ENCODE results near the gene R3HDM2.
"Not testable (repeated sequence)": the region's sequence is repeated elsewhere in the genome, so short reads cannot be mapped to it uniquely, and the experiment has no call there.

Gene R3HDM2

GRCh38 chr12:57332646-57333312, 98.1 kb downstream of the R3HDM2 start:
- DNase-seq (ENCODE audit: low read depth, low spot score): no peak

- no peak for DNase-seq (ENCODE audit: low read depth, low spot score)
Measured at GRCh38 chr12:57330992-57331391, 99.9 kb downstream of the R3HDM2 start.

DNA sequence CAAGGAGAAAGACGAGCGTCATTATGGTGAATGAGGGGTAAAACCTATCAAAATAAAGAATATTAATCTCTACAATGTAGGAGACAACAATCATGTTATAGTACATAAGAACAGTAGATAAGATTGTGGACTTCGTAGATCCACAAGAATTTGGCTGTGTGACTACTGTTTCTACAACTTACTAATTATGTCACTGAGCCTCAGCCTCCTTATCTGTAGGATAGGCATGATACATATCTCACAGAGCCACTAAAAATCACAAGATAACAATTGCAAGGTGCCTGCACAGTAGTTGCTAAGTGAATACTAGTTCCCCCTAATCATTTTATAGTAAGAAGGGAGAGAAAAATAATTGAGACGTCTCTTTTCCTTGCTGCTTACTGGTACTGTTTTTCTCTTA, 101.6 kb downstream of the R3HDM2 start:
- no peak for DNase-seq (ENCODE audit: low read depth, low spot score)

DNA sequence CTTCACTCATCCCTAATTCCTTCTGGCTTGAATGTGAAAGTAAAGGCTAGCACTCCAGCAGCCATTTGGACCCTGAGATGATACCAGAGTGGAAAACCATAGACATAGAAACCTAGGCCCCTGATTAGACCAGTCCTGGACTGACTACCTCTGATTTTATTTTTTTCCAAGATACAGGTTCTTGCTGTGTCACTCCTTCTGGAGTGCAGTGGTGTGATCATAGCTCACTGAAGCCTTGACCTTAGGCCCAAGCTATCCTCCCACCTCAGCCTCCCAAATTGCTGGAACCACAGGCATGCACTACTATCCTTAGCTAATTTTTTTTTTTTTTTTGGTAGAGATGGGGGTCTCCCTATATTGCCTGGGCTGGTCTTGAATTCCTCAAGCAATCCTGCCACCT, 105.4 kb downstream of the R3HDM2 start:
- DNase-seq (ENCODE audit: low read depth, low spot score): no peak

DNA sequence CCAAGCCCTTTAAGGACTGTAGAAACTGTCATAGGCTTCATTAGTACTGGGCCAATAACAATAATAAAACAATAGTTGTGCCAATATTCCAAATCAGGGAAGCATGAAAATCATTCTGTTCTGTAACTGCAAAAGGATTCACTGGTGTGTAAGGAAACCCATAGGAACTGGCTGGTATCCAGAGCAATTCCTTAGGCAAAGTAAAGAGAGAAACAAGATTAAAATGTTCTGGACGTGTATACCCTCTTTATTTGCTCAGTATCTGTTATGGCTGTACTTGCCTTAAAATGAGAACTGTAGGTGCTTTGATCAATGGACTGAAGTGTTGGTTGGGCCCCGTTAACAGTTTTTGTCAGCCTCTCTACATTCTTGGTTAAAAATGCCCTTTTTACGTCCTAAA, 107.4 kb downstream of the R3HDM2 start:
- no peak for DNase-seq (ENCODE audit: low read depth, low spot score)

- DNase-seq (ENCODE audit: low read depth, low spot score): no peak
Measured at GRCh38 chr12:57320639-57321038, 110.2 kb downstream of the R3HDM2 start.

DNA sequence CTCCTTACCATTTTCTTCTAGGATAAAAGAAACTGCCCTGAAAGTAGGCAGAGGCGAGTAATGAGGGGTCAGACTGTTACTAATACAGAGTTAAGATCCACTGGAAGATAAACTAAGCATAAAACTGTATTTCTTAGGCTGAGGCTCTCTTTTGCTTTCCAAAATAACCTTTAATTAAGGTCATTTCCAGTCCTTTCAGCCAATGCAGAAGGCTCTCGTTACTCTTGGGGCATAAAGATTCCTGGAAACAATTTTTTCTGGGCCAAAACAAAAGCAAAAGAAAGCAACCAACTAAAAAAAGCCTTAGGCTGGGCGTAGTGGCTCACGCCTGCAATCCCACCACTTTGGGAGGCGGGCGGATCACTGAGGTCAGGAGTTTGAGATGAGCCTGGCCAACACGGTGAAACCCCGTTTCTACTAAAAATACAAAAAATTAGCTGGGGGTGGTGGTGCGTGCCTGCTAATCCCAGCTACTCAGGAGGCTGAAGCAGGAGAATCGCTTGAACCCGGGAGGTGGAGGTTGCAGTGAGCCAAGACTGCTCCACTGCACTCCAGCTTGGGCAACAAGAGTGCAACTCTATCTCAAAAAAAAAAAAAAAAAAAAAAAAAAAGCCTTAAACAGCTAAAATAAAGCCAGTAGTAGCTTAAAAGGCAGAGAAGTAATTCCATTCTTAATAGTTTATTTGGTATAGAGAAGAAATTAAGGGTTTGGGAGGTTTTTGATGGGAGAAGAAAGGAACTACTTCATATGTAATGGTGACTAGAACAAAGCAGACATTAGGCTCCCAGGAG, 111.0 kb downstream of the R3HDM2 start:
- peak; percentile 23 for DNase-seq (ENCODE audit: low read depth, low spot score)

DNA sequence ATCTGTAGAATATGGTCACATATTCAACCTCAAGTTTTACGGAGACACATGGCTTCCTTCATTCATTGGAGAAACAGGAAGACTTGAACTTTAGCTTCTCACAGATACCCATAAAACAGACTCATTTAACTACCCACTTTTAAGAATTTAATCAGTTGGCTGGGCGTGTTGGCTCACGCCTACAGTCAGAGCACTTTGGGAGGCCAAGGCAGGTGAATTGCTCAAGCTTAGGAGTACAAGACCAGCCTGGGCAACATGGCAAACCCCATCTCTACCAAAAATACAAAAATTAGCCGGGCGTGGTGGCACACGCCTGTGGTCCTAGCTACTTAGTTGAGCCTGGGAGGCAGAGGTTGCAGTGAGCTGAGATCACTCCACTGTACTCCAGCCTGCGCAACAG, 115.2 kb downstream of the R3HDM2 start:
- DNase-seq (ENCODE audit: low read depth, low spot score): no peak

DNA sequence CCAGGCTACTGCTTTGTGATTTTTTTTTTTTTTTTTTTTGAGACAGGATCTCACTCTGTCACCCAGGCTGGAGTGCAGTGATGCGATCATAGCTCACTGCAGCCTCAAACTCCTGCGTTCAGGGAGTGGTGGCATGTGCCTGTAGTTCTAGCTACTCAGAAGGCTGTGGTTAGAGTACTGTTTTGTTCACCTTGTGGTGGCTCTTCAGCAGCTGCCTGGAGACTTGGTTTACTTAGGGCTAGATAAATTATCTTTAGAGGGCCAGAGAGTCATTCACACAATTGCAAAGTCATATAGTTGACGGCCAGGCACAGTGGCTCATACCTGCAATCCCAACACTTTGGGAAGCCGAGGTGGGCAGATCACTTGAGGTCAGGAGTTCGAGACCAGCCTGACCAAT, 118.6 kb downstream of the R3HDM2 start:
- not testable (repeated sequence) for DNase-seq (ENCODE audit: low read depth, low spot score)

GRCh38 chr12:57309420-57309819, 121.4 kb downstream of the R3HDM2 start:
- no peak for DNase-seq (ENCODE audit: low read depth, low spot score)

DNA sequence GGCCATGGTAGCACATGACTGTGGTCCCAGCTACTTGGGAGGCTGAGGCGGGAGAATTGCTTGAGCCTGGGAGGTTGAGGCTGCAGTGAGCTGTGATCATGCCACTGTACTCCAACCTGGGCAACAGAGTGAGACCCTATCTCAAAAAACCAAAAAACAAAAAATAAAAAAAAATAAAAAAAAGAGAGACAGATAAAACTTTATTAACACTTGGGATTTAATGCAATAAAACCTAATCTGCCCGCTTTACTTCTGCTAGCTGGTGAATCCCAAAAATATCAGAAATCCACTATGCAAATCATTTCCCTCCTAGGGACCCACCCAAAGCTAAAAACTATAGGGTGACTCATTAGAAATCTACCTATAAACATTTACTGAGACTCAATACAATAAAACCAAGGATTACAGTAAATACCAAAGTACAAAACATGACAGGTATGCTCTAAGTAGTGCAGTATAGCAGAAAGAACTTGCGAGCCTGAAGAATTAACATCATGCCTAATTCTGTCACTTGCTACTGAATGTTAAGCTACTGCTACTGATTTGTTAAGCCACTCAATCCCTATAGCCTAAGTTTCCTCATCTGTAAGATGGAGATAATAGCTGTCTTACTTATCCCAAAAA, 129.8 kb downstream of the R3HDM2 start:
- no peak for DNase-seq (ENCODE audit: low read depth, low spot score)

- no peak for DNase-seq (ENCODE audit: low read depth, low spot score)
Measured at GRCh38 chr12:57299514-57300016, 131.3 kb downstream of the R3HDM2 start.

GRCh38 chr12:57296291-57296690, 134.6 kb downstream of the R3HDM2 start:
- DNase-seq (ENCODE audit: low read depth, low spot score): no peak

GRCh38 chr12:57282073-57282472, 148.8 kb downstream of the R3HDM2 start:
- DNase-seq (ENCODE audit: low read depth, low spot score): not testable (repeated sequence)

GRCh38 chr12:57280211-57281062, 150.4 kb downstream of the R3HDM2 start:
- peak; percentile 56 for DNase-seq (ENCODE audit: low read depth, low spot score)

DNA sequence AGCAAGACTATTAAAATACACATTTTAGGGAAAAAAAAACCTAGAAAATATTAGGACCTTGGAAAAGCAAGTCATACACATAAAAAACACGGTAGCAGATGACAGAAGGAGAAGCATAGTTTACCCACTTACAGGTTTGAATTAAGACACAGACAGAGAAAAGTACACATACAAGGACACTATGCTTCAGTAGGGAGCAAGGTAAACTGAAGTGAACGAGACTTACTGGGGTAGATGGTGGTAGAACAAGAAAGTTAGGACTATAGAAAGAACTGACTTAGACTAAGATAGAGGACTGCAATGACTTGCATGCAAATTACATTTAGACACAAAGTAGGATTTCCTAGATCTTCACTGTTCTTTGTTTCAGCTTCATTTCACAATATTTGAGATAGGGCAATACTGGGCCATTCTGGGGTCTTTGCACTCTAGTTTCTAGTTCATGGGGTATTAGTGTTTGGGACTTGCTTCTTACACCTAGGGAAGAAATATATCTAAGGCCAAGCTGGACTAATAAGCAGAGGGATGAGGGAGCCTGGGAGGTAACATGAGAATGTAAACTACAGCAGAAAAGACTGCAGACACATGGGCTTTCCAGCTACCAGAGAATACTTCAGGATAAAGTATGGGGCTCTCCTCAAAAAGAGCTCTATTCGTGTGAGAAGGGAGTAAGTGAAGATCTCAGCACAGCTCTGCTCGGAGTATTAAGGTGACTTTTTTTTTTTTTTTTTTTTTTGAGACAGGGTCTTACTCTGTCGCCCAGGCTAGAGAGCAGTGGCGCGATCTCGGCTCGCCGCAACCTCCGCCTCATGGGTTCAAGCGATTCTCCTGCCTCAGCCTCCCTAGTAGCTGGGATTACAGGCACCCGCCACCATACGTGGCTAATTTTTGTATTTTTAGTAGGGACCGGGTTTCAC, 152.1 kb downstream of the R3HDM2 start:
- DNase-seq (ENCODE audit: low read depth, low spot score): no peak

DNA sequence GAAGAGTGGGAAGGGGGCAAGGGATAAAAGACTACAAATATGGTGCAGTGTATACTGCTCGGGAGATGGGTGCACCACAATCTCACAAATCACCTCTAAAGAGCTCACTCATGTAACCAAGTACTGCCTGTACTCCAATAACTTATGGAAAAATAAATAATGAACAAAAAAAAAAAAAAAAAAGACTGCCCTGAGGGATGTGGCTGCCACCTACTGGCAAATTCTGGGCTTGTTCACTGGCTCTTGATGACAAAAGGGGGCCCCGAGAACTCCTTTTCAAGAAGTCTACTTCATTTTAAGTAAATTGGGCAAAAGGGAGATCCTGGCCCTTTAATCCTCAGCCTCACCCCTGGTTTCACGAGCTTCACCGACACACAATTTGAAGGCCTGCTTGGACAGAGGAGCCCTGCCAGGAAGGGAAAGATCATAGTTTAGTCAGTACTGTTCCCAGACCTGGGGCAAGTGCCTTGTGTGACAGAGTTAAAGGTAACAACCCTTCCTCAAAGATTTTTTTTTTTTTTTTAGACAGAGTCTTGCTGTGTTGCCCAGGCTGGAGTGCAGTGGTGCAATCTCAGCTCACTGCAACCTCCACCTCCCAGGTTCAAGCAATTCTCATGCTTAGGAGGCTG, 153.8 kb downstream of the R3HDM2 start:
- DNase-seq (ENCODE audit: low read depth, low spot score): no peak

- not testable (repeated sequence) for DNase-seq (ENCODE audit: low read depth, low spot score)
Measured at GRCh38 chr12:57276233-57276632, 154.6 kb downstream of the R3HDM2 start.

GRCh38 chr12:57273516-57273915, 157.3 kb downstream of the R3HDM2 start:
- no peak for DNase-seq (ENCODE audit: low read depth, low spot score)

Data from ELF-1 (cell line).